OCI-LY3 (cell line): ENCODE data around the gene C14orf119.

Experiments
- H2AFZ ChIP-seq: fragments of 200-600, 300-600 bp; shearing (Covaris generic); 2 replicates; pipeline ENCODE4 v1.6.0; 2014; ENCODE audit warnings: antibody characterized with exemption, low read depth, low read length
- H3K27ac ChIP-seq: fragments of 200-600, 300-600 bp; sonication (generic); 2 replicates; pipeline ENCODE4 v1.5.1; 2014; ENCODE audit warnings: mild to moderate bottlenecking, low read length, moderate library complexity, mixed read lengths
- H3K27me3 ChIP-seq: fragments of 200-600, 300-600 bp; sonication (generic); 2 replicates; pipeline ENCODE4 v1.6.1; 2014; ENCODE audit warnings: low read depth, low read length, mixed read lengths
- H3K36me3 ChIP-seq: fragments of 200-600, 300-600 bp; sonication (generic); replicated peaks from 2 replicates; pipeline ENCODE3; 2014; ENCODE audit warnings: low read depth, low read length, mixed read lengths
- H3K4me1 ChIP-seq: fragments of 300-600, 200-600 bp; sonication (generic); 2 replicates; pipeline ENCODE4 v1.6.1; 2014; ENCODE audit warnings: low read length, mixed read lengths
- H3K4me2 ChIP-seq: fragments of 200-600, 300-600 bp; sonication (generic); 2 replicates; pipeline ENCODE4 v1.6.1; 2014; ENCODE audit warnings: low read length, mixed read lengths
- H3K4me3 ChIP-seq: fragments of 300-600, 200-600 bp; sonication (generic); 2 replicates; pipeline ENCODE4 v1.5.1; 2014; ENCODE audit warnings: antibody characterized with exemption, mild to moderate bottlenecking, low read length, moderate library complexity
- H3K79me2 ChIP-seq: fragments of 300-600, 200-600 bp; shearing (Covaris generic); 2 replicates; pipeline ENCODE4 v1.6.1; 2014; ENCODE audit warnings: mild to moderate bottlenecking, low read length, mixed read lengths
- H3K9ac ChIP-seq: fragments of 300-600, 200-600 bp; shearing (Covaris generic); 2 replicates; pipeline ENCODE4 v1.6.0; 2014; ENCODE audit warnings: mild to moderate bottlenecking, low read length, moderate library complexity
- H3K9me3 ChIP-seq: fragments of 200-600, 300-600 bp; shearing (Covaris generic); 2 replicates; pipeline ENCODE4 v1.6.1; 2014; ENCODE audit warnings: low read length, mixed read lengths; ENCODE audit not compliant: insufficient read depth
- H4K20me1 ChIP-seq: fragments of 200-600, 300-600 bp; sonication (generic); 2 replicates; pipeline ENCODE4 v1.6.1; 2016; ENCODE audit warnings: low read length, mixed read lengths; ENCODE audit not compliant: insufficient read depth
- CTCF ChIP-seq: fragments of 200-600, 300-600 bp; sonication (generic); IDR thresholded peaks from 2 replicates; pipeline ENCODE4 v1.5.1; 2014; ENCODE audit warnings: antibody characterized with exemption, low read length, low read depth
- EZH2phosphoT487 ChIP-seq: fragments of 200-600 bp; shearing (Covaris generic); IDR thresholded peaks from 2 replicates; pipeline ENCODE4 v1.6.1; 2018; ENCODE audit warnings: antibody characterized with exemption, mixed run types, low read depth

The C14orf119 gene

GRCh38 chr14:23143911-23144310 is 48.6 kb downstream of the C14orf119 start:
- no peak overlapping the region for H3K9ac ChIP-seq
- no peak overlapping the region for H3K4me2 ChIP-seq
- H2AFZ ChIP-seq: no peak overlapping the region
- no peak overlapping the region for H3K27ac ChIP-seq
- no peaks in the 10 kb centered on the region for H3K9me3 ChIP-seq
- H3K4me1 ChIP-seq: no peaks in the 10 kb centered on the region
- no peaks in the 10 kb centered on the region for H3K79me2 ChIP-seq
- no peak overlapping the region for H3K4me3 ChIP-seq
- H3K27me3 ChIP-seq: peaks cover 13% of the 10 kb centered on the region
- H3K36me3 ChIP-seq: no peaks in the 10 kb centered on the region
- no peak for TF ChIP-seq EZH2phosphoT487
- TF ChIP-seq CTCF: no peak
- H4K20me1 ChIP-seq: no peaks in the 10 kb centered on the region

- Histone ChIP-seq H3K4me2 (no peak overlapping the region), H3K9ac (no peak overlapping the region), H3K27ac (no peak overlapping the region), H3K4me1 (no peaks in the 10 kb centered on the region), H3K9me3 (no peaks in the 10 kb centered on the region), H2AFZ (no peak overlapping the region), H3K27me3 (peaks cover 29% of the 10 kb centered on the region), H3K4me3 (no peak overlapping the region), H3K79me2 (no peaks in the 10 kb centered on the region), H4K20me1 (no peaks in the 10 kb centered on the region), H3K36me3 (no peaks in the 10 kb centered on the region)
- TF ChIP-seq EZH2phosphoT487: no peak
- no peak for TF ChIP-seq CTCF
Observed at GRCh38 chr14:23145794-23146350, 50.6 kb downstream of the C14orf119 start.

GRCh38 chr14:23146351-23146910 is 51.1 kb downstream of the C14orf119 start:
- H3K79me2 ChIP-seq: no peaks in the 10 kb centered on the region
- H3K27ac ChIP-seq: no peak overlapping the region
- TF ChIP-seq EZH2phosphoT487: no peak
- no peak for TF ChIP-seq CTCF
- no peaks in the 10 kb centered on the region for H3K4me1 ChIP-seq
- no peak overlapping the region for H3K4me3 ChIP-seq
- no peak overlapping the region for H2AFZ ChIP-seq
- H3K4me2 ChIP-seq: no peak overlapping the region
- no peaks in the 10 kb centered on the region for H3K36me3 ChIP-seq
- H4K20me1 ChIP-seq: no peaks in the 10 kb centered on the region
- H3K9ac ChIP-seq: no peak overlapping the region
- no peaks in the 10 kb centered on the region for H3K9me3 ChIP-seq
- peaks cover 35% of the 10 kb centered on the region for H3K27me3 ChIP-seq

- Histone ChIP-seq H3K9me3 (no peaks in the 10 kb centered on the region), H3K27me3 (peaks cover 35% of the 10 kb centered on the region), H3K27ac (no peak overlapping the region), H3K9ac (no peak overlapping the region), H3K4me1 (no peaks in the 10 kb centered on the region), H2AFZ (no peak overlapping the region), H3K4me3 (no peak overlapping the region), H3K4me2 (no peak overlapping the region), H4K20me1 (no peaks in the 10 kb centered on the region), H3K79me2 (no peaks in the 10 kb centered on the region), H3K36me3 (no peaks in the 10 kb centered on the region)
- TF ChIP-seq EZH2phosphoT487: no peak
- no peak for TF ChIP-seq CTCF
Observed at GRCh38 chr14:23146980-23147379, 51.7 kb downstream of the C14orf119 start.
